KOPT-K1 (cell line): ENCODE results near the gene RBFOX1.

Experiments
- H3K27ac ChIP-seq: fragments of 200-600 bp; sonication (generic); 2 replicates; pipeline ENCODE4 v1.5.1; 2016; ENCODE audit warnings: antibody characterized with exemption, mild to moderate bottlenecking, low read depth, low read length; ENCODE audit not compliant: poor library complexity, severe bottlenecking
- H3K36me3 ChIP-seq: fragments of 200-600 bp; sonication (generic); 2 replicates; pipeline ENCODE4 v1.5.1; 2017; ENCODE audit warnings: antibody characterized with exemption, mild to moderate bottlenecking, low read length, moderate library complexity; ENCODE audit not compliant: insufficient read depth
- H3K9me3 ChIP-seq: fragments of 200-600 bp; sonication (generic); 2 replicates; pipeline ENCODE4 v1.5.1; 2017; ENCODE audit warnings: antibody characterized with exemption, low read length, mild to moderate bottlenecking; ENCODE audit not compliant: insufficient read depth, poor library complexity, severe bottlenecking

The RBFOX1 gene

GRCh38 chr16:7332611-7333010 lies at the start of gene RBFOX1:
TSS of gene RBFOX1 (plus strand) at chr16:7332845.
- Histone ChIP-seq H3K27ac (no peak within 1 kb of the TSS), H3K9me3 (no peaks in the 10 kb centered on the region), H3K36me3 (no peaks in the 10 kb centered on the region)

- Histone ChIP-seq H3K36me3 (no peaks in the 10 kb centered on the region), H3K27ac (no peak overlapping the region), H3K9me3 (peaks cover 8% of the 10 kb centered on the region)
These were observed 47.9 kb upstream of the RBFOX1 start for GRCh38 chr16:7284780-7285179.

GRCh38 chr16:7285520-7285919 lies 47.1 kb upstream of the RBFOX1 start:
- Histone ChIP-seq H3K27ac (no peak overlapping the region), H3K36me3 (no peaks in the 10 kb centered on the region), H3K9me3 (peaks cover 8% of the 10 kb centered on the region)

GRCh38 chr16:7289299-7289698 lies 43.3 kb upstream of the RBFOX1 start:
- peaks cover 8% of the 10 kb centered on the region for H3K9me3 ChIP-seq
- H3K36me3 ChIP-seq = no peaks in the 10 kb centered on the region
- H3K27ac ChIP-seq = no peak overlapping the region

- Histone ChIP-seq H3K9me3 (peaks cover 1% of the 10 kb centered on the region), H3K27ac (no peak overlapping the region), H3K36me3 (no peaks in the 10 kb centered on the region)
These were observed 42.0 kb upstream of the RBFOX1 start for GRCh38 chr16:7290682-7291081.

GRCh38 chr16:7294020-7294419 lies 38.6 kb upstream of the RBFOX1 start:
- Histone ChIP-seq H3K36me3 (no peaks in the 10 kb centered on the region), H3K9me3 (no peaks in the 10 kb centered on the region), H3K27ac (no peak overlapping the region)

- Histone ChIP-seq H3K9me3 (no peaks in the 10 kb centered on the region), H3K27ac (no peak overlapping the region), H3K36me3 (no peaks in the 10 kb centered on the region)
These were observed 29.5 kb upstream of the RBFOX1 start for GRCh38 chr16:7303052-7303610.

GRCh38 chr16:7303660-7304200 lies 28.9 kb upstream of the RBFOX1 start:
- H3K27ac ChIP-seq = no peak overlapping the region
- no peaks in the 10 kb centered on the region for H3K9me3 ChIP-seq
- H3K36me3 ChIP-seq = no peaks in the 10 kb centered on the region

GRCh38 chr16:7304279-7304678 lies 28.4 kb upstream of the RBFOX1 start:
- H3K9me3 ChIP-seq = no peaks in the 10 kb centered on the region
- no peak overlapping the region for H3K27ac ChIP-seq
- no peaks in the 10 kb centered on the region for H3K36me3 ChIP-seq

- Histone ChIP-seq H3K27ac (no peak overlapping the region), H3K36me3 (no peaks in the 10 kb centered on the region)
These were observed 27.7 kb upstream of the RBFOX1 start for GRCh38 chr16:7304958-7305357.

GRCh38 chr16:7313170-7313569 lies 19.5 kb upstream of the RBFOX1 start:
- no peaks in the 10 kb centered on the region for H3K9me3 ChIP-seq
- no peak overlapping the region for H3K27ac ChIP-seq
- no peaks in the 10 kb centered on the region for H3K36me3 ChIP-seq

More at GRCh38 chr16:7304958-7305357, 27.7 kb upstream of the RBFOX1 start:
- H3K9me3 ChIP-seq = no peaks in the 10 kb centered on the region

GRCh38 chr16:7314163-7314562 lies 18.5 kb upstream of the RBFOX1 start:
- Histone ChIP-seq H3K9me3 (no peaks in the 10 kb centered on the region), H3K36me3 (no peaks in the 10 kb centered on the region), H3K27ac (no peak overlapping the region)

- H3K27ac ChIP-seq = no peak overlapping the region
- no peaks in the 10 kb centered on the region for H3K9me3 ChIP-seq
- H3K36me3 ChIP-seq = no peaks in the 10 kb centered on the region
These were observed 16.8 kb upstream of the RBFOX1 start for GRCh38 chr16:7315813-7316212.

- no peaks in the 10 kb centered on the region for H3K9me3 ChIP-seq
- no peaks in the 10 kb centered on the region for H3K36me3 ChIP-seq
- H3K27ac ChIP-seq = no peak overlapping the region
These were observed 16.3 kb upstream of the RBFOX1 start for GRCh38 chr16:7316281-7316888.

- no peaks in the 10 kb centered on the region for H3K36me3 ChIP-seq
- no peaks in the 10 kb centered on the region for H3K9me3 ChIP-seq
- H3K27ac ChIP-seq = no peak overlapping the region
These were observed 14.7 kb upstream of the RBFOX1 start for GRCh38 chr16:7317982-7318381.

GRCh38 chr16:7318686-7319085 lies 14.0 kb upstream of the RBFOX1 start:
- Histone ChIP-seq H3K27ac (no peak overlapping the region), H3K36me3 (no peaks in the 10 kb centered on the region), H3K9me3 (no peaks in the 10 kb centered on the region)
